Natural killer cell (primary cell): ENCODE measurements around the gene TMEM53. TPM values are rescaled to one million over a fixed set of nuclear protein-coding genes. Genes with fewer than 3 reads are reported as not detected.
A peak's percentile ranks its signal among the peaks of the same experiment; 100 is the strongest.

Experiments
- ATAC-seq, 3 donors: fragments of 150-1000 bp in 2 of 3; fragments of 200-7000 bp in 1 of 3; cut with Tn5 transposase; 1 replicate in 1 of 3; 2 replicates in 2 of 3; pipeline ENCODE4 v1.10.0; 2021; ENCODE audit warnings: mild to moderate bottlenecking in 2 of 3, moderate library complexity in 2 of 3
- DNase-seq, 2 donors: peaks; one replicate each; pipeline versions ENCODE4 v3.0.0 to v3.0.0-alpha.2; 2013 to 2021; ENCODE audit warnings: mixed read lengths in 1 of 2
- H3K27ac ChIP-seq: one replicate; pipeline ENCODE4 v1.5.1; 2013; ENCODE audit warnings: mild to moderate bottlenecking, low read length
- H3K27me3 ChIP-seq: one replicate; pipeline ENCODE4 v1.6.1; 2013; ENCODE audit warnings: low read length; ENCODE audit not compliant: control insufficient read depth, insufficient read depth
- H3K36me3 ChIP-seq: one replicate; pipeline ENCODE4 v1.6.1; 2013; ENCODE audit warnings: low read length; ENCODE audit not compliant: control insufficient read depth, insufficient read depth
- H3K4me1 ChIP-seq: one replicate; pipeline ENCODE4 v1.6.1; 2013; ENCODE audit warnings: low read length; ENCODE audit not compliant: control insufficient read depth, insufficient read depth
- H3K4me3 ChIP-seq: one replicate; pipeline ENCODE4 v1.5.1; 2013; ENCODE audit warnings: low read length
- H3K9me3 ChIP-seq: one replicate; pipeline ENCODE4 v1.6.1; 2013; ENCODE audit warnings: low read length; ENCODE audit not compliant: control insufficient read depth, insufficient read depth
- H3K27ac Mint-ChIP-seq, 2 donors: one replicate each; pipeline ENCODE4 v1.8.0; 2022; ENCODE audit warnings: mild to moderate bottlenecking in 2 of 2, mixed read lengths in 2 of 2, moderate library complexity in 1 of 2
- H3K27me3 Mint-ChIP-seq, 2 donors: one replicate each; pipeline ENCODE4 v1.8.0; 2022; ENCODE audit warnings: low read depth in 2 of 2, mixed read lengths in 2 of 2
- H3K36me3 Mint-ChIP-seq: one replicate; pipeline ENCODE4 v1.8.0; 2022; ENCODE audit warnings: mixed read lengths
- H3K4me1 Mint-ChIP-seq, 2 donors: one replicate each; pipeline ENCODE4 v1.8.0; 2022; ENCODE audit warnings: mixed read lengths in 2 of 2
- H3K4me3 Mint-ChIP-seq: one replicate; pipeline ENCODE4 v1.8.0; 2022; ENCODE audit warnings: mild to moderate bottlenecking, moderate library complexity, mixed read lengths
- H3K9me3 Mint-ChIP-seq, 2 donors: one replicate each; pipeline ENCODE4 v1.8.0; 2022; ENCODE audit warnings: mixed read lengths in 2 of 2
- WGBS: methylation state at CpG from one replicate; pipeline ENCODE4 v1.1.7; 2013; ENCODE audit warnings: missing lambda C conversion rate; ENCODE audit not compliant: insufficient coverage; 5-methylcytosine and 5-hydroxymethylcytosine counted together
- intact Hi-C: fragments of 100-400 bp; cut with micrococcal nuclease; formaldehyde crosslinking; loops from one replicate; pipeline ENCODE4 v1.14.2; 2022
- total RNA-seq, 4 donors: library from RNA; stranded (reverse); fragments of 120-200 nt in 1 of 4; gene quantifications; one replicate each; pipeline versions ENCODE4 v1.2.3 to v1.2.4, GENCODE V29; 2013 to 2022
- TF ChIP-seq, protein P1 (sequence below): fragments of 200-600 bp; IDR thresholded peaks from one replicate; pipeline ENCODE4 v1.8.0; 2022; ENCODE audit warnings: antibody characterized with exemption

The TMEM53 gene
- total RNA-seq, 3 donors from 2014 or later (not counting 1 experiment from before 2014, with no cell fraction given) = 2.2 to 3.8 (median 3.3) TPM

DNA sequence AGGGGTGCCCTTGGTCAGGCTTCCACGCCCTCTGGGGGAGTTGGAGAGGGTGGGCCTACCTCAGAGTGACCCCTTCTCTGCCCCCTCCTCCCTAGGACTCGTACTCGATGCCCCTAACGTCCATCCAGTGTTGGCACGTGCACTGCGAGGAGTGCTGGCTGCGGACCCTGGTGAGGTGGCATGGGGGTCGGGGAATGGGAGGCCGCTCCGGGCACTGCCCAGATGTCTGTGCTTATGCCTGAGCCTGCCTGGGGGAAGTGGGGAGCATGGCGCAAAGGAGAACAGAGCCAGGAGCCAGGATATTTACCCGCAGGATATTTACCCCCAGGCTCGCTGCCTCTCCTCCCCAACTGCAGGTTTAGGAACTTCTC, 24.5 kb downstream of the TMEM53 start:
- no peak overlapping the region for H3K27ac Mint-ChIP-seq
- Histone ChIP-seq H3K9me3 (no peaks in the 10 kb centered on the region), H3K4me1 (peaks cover 2% of the 10 kb centered on the region), H3K36me3 (peaks cover 62% of the 10 kb centered on the region), H3K27me3 (no peaks in the 10 kb centered on the region), H3K27ac (no peak overlapping the region), H3K4me3 (no peak overlapping the region)
- H3K9me3 Mint-ChIP-seq = no peaks in the 10 kb centered on the region
- H3K4me1 Mint-ChIP-seq = peaks cover 0 to 9% of the 10 kb centered on the region in 2 donors
- TF ChIP-seq, protein P1, sequence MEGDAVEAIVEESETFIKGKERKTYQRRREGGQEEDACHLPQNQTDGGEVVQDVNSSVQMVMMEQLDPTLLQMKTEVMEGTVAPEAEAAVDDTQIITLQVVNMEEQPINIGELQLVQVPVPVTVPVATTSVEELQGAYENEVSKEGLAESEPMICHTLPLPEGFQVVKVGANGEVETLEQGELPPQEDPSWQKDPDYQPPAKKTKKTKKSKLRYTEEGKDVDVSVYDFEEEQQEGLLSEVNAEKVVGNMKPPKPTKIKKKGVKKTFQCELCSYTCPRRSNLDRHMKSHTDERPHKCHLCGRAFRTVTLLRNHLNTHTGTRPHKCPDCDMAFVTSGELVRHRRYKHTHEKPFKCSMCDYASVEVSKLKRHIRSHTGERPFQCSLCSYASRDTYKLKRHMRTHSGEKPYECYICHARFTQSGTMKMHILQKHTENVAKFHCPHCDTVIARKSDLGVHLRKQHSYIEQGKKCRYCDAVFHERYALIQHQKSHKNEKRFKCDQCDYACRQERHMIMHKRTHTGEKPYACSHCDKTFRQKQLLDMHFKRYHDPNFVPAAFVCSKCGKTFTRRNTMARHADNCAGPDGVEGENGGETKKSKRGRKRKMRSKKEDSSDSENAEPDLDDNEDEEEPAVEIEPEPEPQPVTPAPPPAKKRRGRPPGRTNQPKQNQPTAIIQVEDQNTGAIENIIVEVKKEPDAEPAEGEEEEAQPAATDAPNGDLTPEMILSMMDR = no peak
- H3K4me3 Mint-ChIP-seq = no peak overlapping the region
- no peaks in the 10 kb centered on the region for H3K27me3 Mint-ChIP-seq
- no peak for ATAC-seq
- peaks cover 7% of the 10 kb centered on the region for H3K36me3 Mint-ChIP-seq
- DNase-seq = no peak
- intact Hi-C loops = no loop called here
- 96% methylated on average over 13 of the region's 13 CpGs for WGBS

GRCh38 chr1:44648529-44649250, 25.6 kb downstream of the TMEM53 start:
- H3K36me3 ChIP-seq = peaks cover 73% of the 10 kb centered on the region
- peaks cover 7% of the 10 kb centered on the region for H3K36me3 Mint-ChIP-seq
- H3K27me3 Mint-ChIP-seq = no peaks in the 10 kb centered on the region
- H3K4me3 Mint-ChIP-seq = no peak overlapping the region
- DNase-seq (no peak), ATAC-seq (no peak)
- TF ChIP-seq, protein P1 = no peak
- intact Hi-C loops = no loop called here
- no peaks in the 10 kb centered on the region for H3K9me3 ChIP-seq
- H3K27ac ChIP-seq = no peak overlapping the region
- no peaks in the 10 kb centered on the region for H3K27me3 ChIP-seq
- peak overlapping the region in 1 of 2 donors; percentile 30 for H3K27ac Mint-ChIP-seq
- no peak overlapping the region for H3K4me3 ChIP-seq
- H3K4me1 ChIP-seq = peaks cover 2% of the 10 kb centered on the region
- WGBS = 97% methylated on average over 13 of the region's 13 CpGs
- H3K9me3 Mint-ChIP-seq = no peaks in the 10 kb centered on the region
- peaks cover 0 to 9% of the 10 kb centered on the region in 2 donors for H3K4me1 Mint-ChIP-seq

DNA sequence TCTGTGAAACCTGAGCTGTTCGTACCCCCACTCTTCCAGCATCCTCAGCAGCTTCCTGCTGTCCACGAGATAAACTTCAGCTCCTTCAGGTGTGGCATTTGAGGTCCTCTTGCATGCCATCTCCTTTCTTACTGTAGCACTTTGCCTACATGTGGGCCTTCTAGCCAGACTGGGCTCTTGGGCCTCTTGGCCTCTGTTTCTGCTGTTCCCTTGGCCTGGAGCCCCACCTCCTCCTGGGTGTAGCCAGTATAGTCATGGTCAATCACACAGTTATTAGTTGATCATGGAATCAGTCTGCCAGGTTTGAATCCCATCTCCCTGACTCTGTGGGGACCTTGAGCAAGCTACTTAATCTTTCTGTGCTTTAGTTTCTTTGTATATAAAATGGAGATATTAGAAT, 26.4 kb downstream of the TMEM53 start:
- WGBS = 92% methylated on average over 2 of the region's 2 CpGs
- H3K36me3 ChIP-seq = peaks cover 81% of the 10 kb centered on the region
- H3K27me3 ChIP-seq = no peaks in the 10 kb centered on the region
- Mint-ChIP-seq H3K27me3 (no peaks in the 10 kb centered on the region), H3K4me1 (peaks cover 0 to 15% of the 10 kb centered on the region in 2 donors), H3K9me3 (no peaks in the 10 kb centered on the region), H3K27ac (no peak overlapping the region), H3K36me3 (peaks cover 7% of the 10 kb centered on the region), H3K4me3 (no peak overlapping the region)
- intact Hi-C loops = no loop called here
- H3K4me3 ChIP-seq = no peak overlapping the region
- no peaks in the 10 kb centered on the region for H3K9me3 ChIP-seq
- TF ChIP-seq, protein P1 = no peak
- DNase-seq (no peak), ATAC-seq (no peak)
- H3K27ac ChIP-seq = no peak overlapping the region
- peaks cover 2% of the 10 kb centered on the region for H3K4me1 ChIP-seq
